Prostate gland (tissue), 2 donors: ENCODE measurements around the gene MCM6.

Experiments used
- POLR2AphosphoS5 ChIP-seq: sonication (generic); formaldehyde crosslinking; IDR thresholded peaks from one replicate; pipeline ENCODE4 v1.6.1; 2017; ENCODE audit warnings: antibody characterized with exemption
- TF ChIP-seq, protein P1 (sequence below), 4 experiments: fragments of 200-600 bp in 2 of 4; fragments of 450-650 bp in 2 of 4; sonication (generic) in 2 of 4; IDR thresholded peaks; 1 replicate in 3 of 4; 2 replicates in 1 of 4; pipeline ENCODE4 v1.5.1; 2016 to 2019; ENCODE audit warnings: antibody characterized with exemption in 4 of 4, mild to moderate bottlenecking in 2 of 4, moderate library complexity in 2 of 4

DNA sequence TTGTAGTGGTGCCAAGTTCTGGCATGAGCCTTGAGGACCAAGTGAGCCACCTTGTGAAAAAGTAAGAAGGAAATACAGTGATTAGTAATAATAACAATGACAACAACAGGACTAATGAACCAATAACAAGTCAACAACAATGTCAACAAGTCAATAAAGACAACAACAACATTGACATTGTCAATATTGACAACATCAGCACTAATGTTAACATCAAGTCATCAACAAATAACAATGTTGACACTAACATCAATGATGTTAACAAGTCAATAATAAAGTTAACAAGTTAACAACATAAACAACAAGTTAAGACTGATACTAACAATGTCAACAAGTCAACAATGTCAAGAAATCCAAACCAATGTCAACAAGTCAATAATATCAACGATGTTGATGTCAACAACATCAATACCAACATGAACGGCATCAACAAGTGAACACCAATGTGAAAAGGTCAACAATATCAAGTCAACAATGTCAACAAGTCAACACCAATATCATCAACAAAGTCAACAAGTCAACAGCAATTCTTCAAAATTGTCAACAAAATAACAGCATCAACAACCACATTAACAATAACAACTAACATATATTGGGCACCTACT, 63.2 kb downstream of the MCM6 start:
- TF ChIP-seq, protein P1, sequence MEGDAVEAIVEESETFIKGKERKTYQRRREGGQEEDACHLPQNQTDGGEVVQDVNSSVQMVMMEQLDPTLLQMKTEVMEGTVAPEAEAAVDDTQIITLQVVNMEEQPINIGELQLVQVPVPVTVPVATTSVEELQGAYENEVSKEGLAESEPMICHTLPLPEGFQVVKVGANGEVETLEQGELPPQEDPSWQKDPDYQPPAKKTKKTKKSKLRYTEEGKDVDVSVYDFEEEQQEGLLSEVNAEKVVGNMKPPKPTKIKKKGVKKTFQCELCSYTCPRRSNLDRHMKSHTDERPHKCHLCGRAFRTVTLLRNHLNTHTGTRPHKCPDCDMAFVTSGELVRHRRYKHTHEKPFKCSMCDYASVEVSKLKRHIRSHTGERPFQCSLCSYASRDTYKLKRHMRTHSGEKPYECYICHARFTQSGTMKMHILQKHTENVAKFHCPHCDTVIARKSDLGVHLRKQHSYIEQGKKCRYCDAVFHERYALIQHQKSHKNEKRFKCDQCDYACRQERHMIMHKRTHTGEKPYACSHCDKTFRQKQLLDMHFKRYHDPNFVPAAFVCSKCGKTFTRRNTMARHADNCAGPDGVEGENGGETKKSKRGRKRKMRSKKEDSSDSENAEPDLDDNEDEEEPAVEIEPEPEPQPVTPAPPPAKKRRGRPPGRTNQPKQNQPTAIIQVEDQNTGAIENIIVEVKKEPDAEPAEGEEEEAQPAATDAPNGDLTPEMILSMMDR (IDR thresholded peaks at IDR 0.05), result no peak
- no peak for TF ChIP-seq POLR2AphosphoS5
